SK-N-SH (cell line): ENCODE results near the gene SORBS2. TPM values are rescaled to one million over a fixed set of nuclear protein-coding genes. Genes with fewer than 3 reads are reported as not detected.

Source experiments
- CTCF ChIA-PET: fragments of 300-600, 350-600 bp; formaldehyde crosslinking; extraction: SDS; loops from one replicate; lab custom pipeline; 2021; lab: Yijun Ruan, JAX
- POLR2A ChIA-PET: fragments of 350-600 bp; sonication (Branson Sonifier 250); formaldehyde crosslinking; extraction: SDS; loops from one replicate; lab custom pipeline; 2020; ENCODE audit warnings: antibody characterized with exemption, inconsistent platforms; lab: Yijun Ruan, JAX
- DNase-seq: peaks from one replicate; pipeline ENCODE4 v3.0.0; 2012
- H2AFZ ChIP-seq: fragments of 200-600 bp; sonication (generic); 2 replicates; pipeline ENCODE4 v1.8.1; 2016; ENCODE audit warnings: antibody characterized with exemption, mild to moderate bottlenecking, low read depth
- H3F3A ChIP-seq: fragments of 200-600 bp; sonication (generic); replicated peaks from 2 replicates; pipeline ENCODE3; 2016; ENCODE audit warnings: antibody characterized with exemption, mild to moderate bottlenecking; ENCODE audit not compliant: insufficient read depth
- H3K27ac ChIP-seq, 2 experiments: fragments of 200-500 bp in 1 of 2; fragments of 200-600 bp in 1 of 2; sonication (Bioruptor generic) in 1 of 2; sonication (generic), shearing (Covaris generic) in 1 of 2; 2 replicates each; pipeline versions ENCODE4 v1.5.1 to v1.6.1; 2014 to 2016; ENCODE audit warnings: low read depth in 2 of 2, inconsistent platforms in 1 of 2, low read length in 1 of 2, mild to moderate bottlenecking in 1 of 2, mixed read lengths in 1 of 2
- H3K27me3 ChIP-seq: fragments of 200-600 bp; sonication (generic), shearing (Covaris generic); 2 replicates; pipeline ENCODE4 v1.6.1; 2016; ENCODE audit warnings: mixed run types; ENCODE audit not compliant: insufficient read depth
- H3K36me3 ChIP-seq, 2 experiments: fragments of 200-500 bp in 1 of 2; fragments of 200-600 bp in 1 of 2; sonication (Bioruptor generic) in 1 of 2; sonication (generic) in 1 of 2; replicated peaks in 1 of 2; 2 replicates each; pipeline versions ENCODE3 to v1.5.1; 2014 to 2016; ENCODE audit warnings: low read length in 1 of 2, mild to moderate bottlenecking in 1 of 2; ENCODE audit not compliant: insufficient read depth in 2 of 2, control insufficient read depth in 1 of 2
- H3K4me1 ChIP-seq, 2 experiments: fragments of 200-500 bp in 1 of 2; fragments of 200-600 bp in 1 of 2; sonication (Bioruptor generic) in 1 of 2; sonication (generic), shearing (Covaris generic) in 1 of 2; 2 replicates each; pipeline versions ENCODE4 v1.5.1 to v1.6.1; 2014 to 2016; ENCODE audit warnings: low read depth in 1 of 2, low read length in 1 of 2, mixed run types in 1 of 2; ENCODE audit not compliant: insufficient read depth in 2 of 2, control insufficient read depth in 1 of 2
- H3K4me2 ChIP-seq: fragments of 200-600 bp; sonication (generic), shearing (Covaris generic); 2 replicates; pipeline ENCODE4 v1.6.1; 2017; ENCODE audit warnings: mixed run types
- H3K4me3 ChIP-seq, 2 experiments: fragments of 200-500 bp in 1 of 2; fragments of 200-600 bp in 1 of 2; sonication (Bioruptor generic) in 1 of 2; sonication (generic), shearing (Covaris generic) in 1 of 2; 2 replicates each; pipeline versions ENCODE4 v1.5.1 to v1.8.1; 2014 to 2016; ENCODE audit warnings: low read depth in 2 of 2, inconsistent platforms in 1 of 2, low read length in 1 of 2, mild to moderate bottlenecking in 1 of 2, mixed read lengths in 1 of 2, moderate library complexity in 1 of 2
- H3K79me2 ChIP-seq: fragments of 200-600 bp; sonication (generic); 2 replicates; pipeline ENCODE4 v1.8.1; 2017; ENCODE audit warnings: mild to moderate bottlenecking; ENCODE audit not compliant: insufficient read depth
- H3K9ac ChIP-seq: fragments of 200-600 bp; sonication (generic); 2 replicates; pipeline ENCODE4 v1.6.1; 2017; ENCODE audit warnings: mixed run types
- H3K9me2 ChIP-seq: fragments of 200-600 bp; sonication (generic); 2 replicates; pipeline ENCODE4 v1.6.1; 2017; ENCODE audit warnings: mixed run types
- H3K9me3 ChIP-seq: fragments of 200-600 bp; sonication (generic); 2 replicates; pipeline ENCODE4 v1.6.1; 2017; ENCODE audit warnings: mixed run types, mild to moderate bottlenecking, moderate library complexity
- H4K20me1 ChIP-seq: fragments of 200-600 bp; sonication (generic); 2 replicates; pipeline ENCODE4 v1.6.1; 2017; ENCODE audit warnings: mild to moderate bottlenecking, mixed run types; ENCODE audit not compliant: insufficient read depth
- ELF1 ChIP-seq: IDR thresholded peaks from 2 replicates; pipeline ENCODE4 v1.4.0; 2012
- EZH2phosphoT487 ChIP-seq: fragments of 200-600 bp; sonication (generic); IDR thresholded peaks from 2 replicates; pipeline ENCODE4 v1.6.1; 2017; ENCODE audit warnings: low read depth, mixed run types, mild to moderate bottlenecking, antibody characterized with exemption, moderate library complexity, borderline replicate concordance
- GABPA ChIP-seq: IDR thresholded peaks from 2 replicates; pipeline ENCODE4 v1.4.0; 2012; ENCODE audit warnings: low read depth, mild to moderate bottlenecking
- GATA2 ChIP-seq: sonication (generic); formaldehyde crosslinking; IDR thresholded peaks from 2 replicates; pipeline ENCODE4 v1.5.0; 2020; ENCODE audit warnings: mild to moderate bottlenecking, missing genetic modification reagents
- NFIC ChIP-seq: IDR thresholded peaks from 2 replicates; pipeline ENCODE4 v1.4.0; 2012; ENCODE audit warnings: borderline replicate concordance
- RAD21 ChIP-seq: IDR thresholded peaks from 2 replicates; pipeline ENCODE4 v1.6.1; 2012; ENCODE audit warnings: mild to moderate bottlenecking, low read length
- TAF1 ChIP-seq: IDR thresholded peaks from 2 replicates; pipeline ENCODE4 v1.6.1; 2012; ENCODE audit warnings: low read depth, mild to moderate bottlenecking, low read length, moderate library complexity, borderline replicate concordance
- TEAD4 ChIP-seq: IDR thresholded peaks from 2 replicates; pipeline ENCODE4 v1.4.0; 2012; ENCODE audit warnings: mild to moderate bottlenecking, borderline replicate concordance; ENCODE audit not compliant: insufficient read depth
- YY1 ChIP-seq: IDR thresholded peaks from 2 replicates; pipeline ENCODE4 v1.4.0; 2012; ENCODE audit warnings: low read depth, mild to moderate bottlenecking
- WGBS: methylation state at CpG from one replicate; pipeline ENCODE4 v1.1.6; 2017; ENCODE audit warnings: low lambda C conversion rate; 5-methylcytosine and 5-hydroxymethylcytosine counted together
- polyA plus RNA-seq, 3 experiments: library from polyadenylated mRNA; depleted of rRNA; stranded (reverse); fragments of >200 nt; gene quantifications; 2 replicates each; pipeline ENCODE4 v1.2.3, GENCODE V29; 2012
- TF ChIP-seq, protein P1 (sequence below): IDR thresholded peaks from 2 replicates; pipeline ENCODE4 v1.6.1; 2012; ENCODE audit warnings: mild to moderate bottlenecking, low read depth, low read length, moderate library complexity
- TF ChIP-seq, protein P2 (sequence below): IDR thresholded peaks from 2 replicates; pipeline ENCODE4 v1.4.0; 2012; ENCODE audit warnings: low read depth, borderline replicate concordance
- TF ChIP-seq, protein P3 (sequence below): fragments of 150-350 bp; IDR thresholded peaks from 2 replicates; pipeline ENCODE4 v1.6.1; 2017; ENCODE audit warnings: antibody characterized with exemption, low read length, low read depth, borderline replicate concordance

SORBS2 gene
- polyA plus RNA-seq, 1 of the 3 experiments (the other 2 are of a cell fraction) = 2.5 TPM

DNA sequence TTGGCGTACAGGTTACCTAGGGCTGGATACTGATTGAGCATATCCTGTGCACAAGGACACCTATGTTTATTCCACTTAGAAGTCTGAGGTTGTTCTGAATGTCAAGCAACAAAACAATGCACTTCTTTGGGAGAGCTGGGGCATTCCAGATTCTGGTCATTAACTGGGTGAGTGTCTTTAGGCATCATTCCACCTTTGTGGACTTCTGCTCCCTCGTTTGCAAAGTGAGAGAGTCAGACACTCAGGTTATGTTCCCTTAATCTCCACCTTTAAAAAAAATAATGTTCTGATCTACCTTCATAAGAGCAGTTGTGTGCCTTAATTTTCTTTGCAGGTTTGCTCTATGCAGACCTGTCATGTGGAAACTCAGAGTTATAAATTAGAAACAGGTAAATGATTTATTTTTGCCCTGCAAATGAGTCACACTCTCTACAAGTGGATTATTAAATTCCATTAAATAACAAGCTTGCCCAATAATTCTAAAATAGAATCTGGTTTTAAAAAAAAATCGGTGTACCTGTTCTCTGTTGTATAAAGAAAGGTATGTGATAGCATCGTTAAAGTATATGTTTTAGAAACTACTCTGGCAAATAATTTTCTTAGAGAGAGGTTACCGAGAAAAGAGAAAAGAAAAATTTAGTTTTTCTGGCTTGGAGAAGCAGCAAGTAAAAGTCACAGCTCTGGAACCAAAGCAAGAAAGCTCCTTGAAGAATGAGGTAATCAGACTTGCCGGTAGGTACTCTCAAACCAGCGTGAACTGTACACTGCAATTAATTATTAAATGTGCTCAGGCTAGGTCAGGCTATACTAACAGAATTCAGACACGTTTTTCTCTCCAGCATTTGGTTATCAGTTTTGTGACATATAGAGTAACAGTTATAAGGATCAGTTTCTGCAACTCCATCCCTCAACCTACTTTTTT lies 93.2 kb downstream of the SORBS2 start (continued):
- TF ChIP-seq, protein P1, sequence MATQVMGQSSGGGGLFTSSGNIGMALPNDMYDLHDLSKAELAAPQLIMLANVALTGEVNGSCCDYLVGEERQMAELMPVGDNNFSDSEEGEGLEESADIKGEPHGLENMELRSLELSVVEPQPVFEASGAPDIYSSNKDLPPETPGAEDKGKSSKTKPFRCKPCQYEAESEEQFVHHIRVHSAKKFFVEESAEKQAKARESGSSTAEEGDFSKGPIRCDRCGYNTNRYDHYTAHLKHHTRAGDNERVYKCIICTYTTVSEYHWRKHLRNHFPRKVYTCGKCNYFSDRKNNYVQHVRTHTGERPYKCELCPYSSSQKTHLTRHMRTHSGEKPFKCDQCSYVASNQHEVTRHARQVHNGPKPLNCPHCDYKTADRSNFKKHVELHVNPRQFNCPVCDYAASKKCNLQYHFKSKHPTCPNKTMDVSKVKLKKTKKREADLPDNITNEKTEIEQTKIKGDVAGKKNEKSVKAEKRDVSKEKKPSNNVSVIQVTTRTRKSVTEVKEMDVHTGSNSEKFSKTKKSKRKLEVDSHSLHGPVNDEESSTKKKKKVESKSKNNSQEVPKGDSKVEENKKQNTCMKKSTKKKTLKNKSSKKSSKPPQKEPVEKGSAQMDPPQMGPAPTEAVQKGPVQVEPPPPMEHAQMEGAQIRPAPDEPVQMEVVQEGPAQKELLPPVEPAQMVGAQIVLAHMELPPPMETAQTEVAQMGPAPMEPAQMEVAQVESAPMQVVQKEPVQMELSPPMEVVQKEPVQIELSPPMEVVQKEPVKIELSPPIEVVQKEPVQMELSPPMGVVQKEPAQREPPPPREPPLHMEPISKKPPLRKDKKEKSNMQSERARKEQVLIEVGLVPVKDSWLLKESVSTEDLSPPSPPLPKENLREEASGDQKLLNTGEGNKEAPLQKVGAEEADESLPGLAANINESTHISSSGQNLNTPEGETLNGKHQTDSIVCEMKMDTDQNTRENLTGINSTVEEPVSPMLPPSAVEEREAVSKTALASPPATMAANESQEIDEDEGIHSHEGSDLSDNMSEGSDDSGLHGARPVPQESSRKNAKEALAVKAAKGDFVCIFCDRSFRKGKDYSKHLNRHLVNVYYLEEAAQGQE = no peak
- no peak for TF ChIP-seq GABPA
- no peak for TF ChIP-seq TAF1
- TF ChIP-seq GATA2 (CRISPR knock-in tag) = no peak
- no peak for TF ChIP-seq TEAD4
- no peak for TF ChIP-seq YY1
- no peak for TF ChIP-seq RAD21
- TF ChIP-seq, protein P2, sequence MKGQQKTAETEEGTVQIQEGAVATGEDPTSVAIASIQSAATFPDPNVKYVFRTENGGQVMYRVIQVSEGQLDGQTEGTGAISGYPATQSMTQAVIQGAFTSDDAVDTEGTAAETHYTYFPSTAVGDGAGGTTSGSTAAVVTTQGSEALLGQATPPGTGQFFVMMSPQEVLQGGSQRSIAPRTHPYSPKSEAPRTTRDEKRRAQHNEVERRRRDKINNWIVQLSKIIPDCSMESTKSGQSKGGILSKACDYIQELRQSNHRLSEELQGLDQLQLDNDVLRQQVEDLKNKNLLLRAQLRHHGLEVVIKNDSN = no peak
- TF ChIP-seq, all 33 proteins: peak for 0

DNA sequence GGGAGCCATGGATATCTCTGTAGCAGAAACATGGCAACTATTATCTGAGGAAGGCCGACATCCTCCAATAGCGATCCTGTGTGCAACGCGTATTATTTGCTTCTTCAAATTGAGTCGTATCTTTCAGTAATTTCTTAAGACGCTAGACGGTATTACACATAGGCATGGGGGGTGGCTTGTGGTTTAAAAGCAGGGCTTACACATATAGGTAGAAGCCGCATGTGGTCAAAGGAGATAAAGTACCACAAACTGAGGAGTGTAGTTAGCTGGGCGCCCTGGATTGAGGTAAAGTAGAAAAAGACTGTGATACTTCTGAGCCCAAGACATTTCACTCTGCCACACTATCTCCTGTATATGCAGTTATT lies 94.6 kb downstream of the SORBS2 start:
- ChIA-PET CTCF (interaction anchor here (0.6 to 1.3 kb wide), 2 partner anchors 10 to 97 kb away, joined by 3 to 4 read pairs; no protein-coding TSS in a partner anchor), POLR2A (no interaction called here)
- Histone ChIP-seq H2AFZ (no peak overlapping the region), H3K27ac (no peak overlapping the region; a peak in 2 of 4 replicates), H3K27me3 (no peaks in the 10 kb centered on the region), H3K4me1 (peaks cover 0 to 20% of the 10 kb centered on the region in 2 experiments; a peak in 2 of 4 replicates), H4K20me1 (no peaks in the 10 kb centered on the region), H3K9me2 (no peaks in the 10 kb centered on the region), H3K9ac (no peak overlapping the region), H3F3A (no peaks in the 10 kb centered on the region), H3K36me3 (no peaks in the 10 kb centered on the region), H3K4me3 (no peak overlapping the region), H3K79me2 (no peaks in the 10 kb centered on the region), H3K4me2 (no peak overlapping the region), H3K9me3 (no peaks in the 10 kb centered on the region)
- 95% methylated on average over 9 of the region's 9 CpGs for WGBS
- no peak for DNase-seq
- TF ChIP-seq, protein P3, sequence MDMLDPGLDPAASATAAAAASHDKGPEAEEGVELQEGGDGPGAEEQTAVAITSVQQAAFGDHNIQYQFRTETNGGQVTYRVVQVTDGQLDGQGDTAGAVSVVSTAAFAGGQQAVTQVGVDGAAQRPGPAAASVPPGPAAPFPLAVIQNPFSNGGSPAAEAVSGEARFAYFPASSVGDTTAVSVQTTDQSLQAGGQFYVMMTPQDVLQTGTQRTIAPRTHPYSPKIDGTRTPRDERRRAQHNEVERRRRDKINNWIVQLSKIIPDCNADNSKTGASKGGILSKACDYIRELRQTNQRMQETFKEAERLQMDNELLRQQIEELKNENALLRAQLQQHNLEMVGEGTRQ = no peak
- TF ChIP-seq GATA2 (CRISPR knock-in tag) (no peak), ELF1 (no peak), EZH2phosphoT487 (no peak), NFIC (no peak)
